DOHH2 (cell line): ENCODE data around the gene ADGRL3.

Experiments used
- H3F3A ChIP-seq: fragments of 200-600 bp; sonication (generic), shearing (Covaris generic); 2 replicates; pipeline ENCODE4 v1.6.0; 2016; ENCODE audit warnings: antibody characterized with exemption, mild to moderate bottlenecking; ENCODE audit not compliant: control insufficient read depth, insufficient read depth
- H3K27ac ChIP-seq: fragments of 200-600 bp; sonication (generic); 2 replicates; pipeline ENCODE4 v1.5.1; 2014; ENCODE audit warnings: low read depth, mild to moderate bottlenecking, low read length, moderate library complexity
- H3K27me3 ChIP-seq: fragments of 200-600 bp; sonication (generic); 2 replicates; pipeline ENCODE4 v1.6.1; 2014; ENCODE audit warnings: mild to moderate bottlenecking, low read length, mixed read lengths; ENCODE audit not compliant: control insufficient read depth
- H3K36me3 ChIP-seq: fragments of 200-600 bp; sonication (generic); 2 replicates; pipeline ENCODE4 v1.6.1; 2014; ENCODE audit warnings: mild to moderate bottlenecking, low read length, moderate library complexity, mixed read lengths; ENCODE audit not compliant: control insufficient read depth
- H3K4me1 ChIP-seq: fragments of 200-600 bp; sonication (generic); 2 replicates; pipeline ENCODE4 v1.6.1; 2014; ENCODE audit warnings: mild to moderate bottlenecking, low read length, mixed read lengths; ENCODE audit not compliant: control insufficient read depth
- H3K4me2 ChIP-seq: fragments of 200-600 bp; sonication (generic); 2 replicates; pipeline ENCODE4 v1.6.0; 2014; ENCODE audit warnings: mild to moderate bottlenecking, low read length, moderate library complexity
- H3K4me3 ChIP-seq: fragments of 200-600 bp; sonication (generic); 2 replicates; pipeline ENCODE4 v1.5.1; 2014; ENCODE audit warnings: mild to moderate bottlenecking, low read length, mixed read lengths
- H3K79me2 ChIP-seq: fragments of 200-600 bp; sonication (generic); 2 replicates; pipeline ENCODE4 v1.6.1; 2014; ENCODE audit warnings: mild to moderate bottlenecking, low read length, mixed read lengths; ENCODE audit not compliant: control insufficient read depth
- H3K9me2 ChIP-seq: fragments of 200-600 bp; sonication (generic); replicated peaks from 2 replicates; pipeline ENCODE4 v1.6.1; 2014; ENCODE audit warnings: mild to moderate bottlenecking, low read length, mixed read lengths; ENCODE audit not compliant: control insufficient read depth
- H3K9me3 ChIP-seq: fragments of 200-600 bp; sonication (generic); 2 replicates; pipeline ENCODE4 v1.6.1; 2014; ENCODE audit warnings: antibody characterized with exemption, low read length, mixed read lengths; ENCODE audit not compliant: control insufficient read depth, insufficient read depth
- H4K20me1 ChIP-seq: fragments of 200-600 bp; sonication (generic); 2 replicates; pipeline ENCODE4 v1.6.0; 2014; ENCODE audit warnings: low read depth, mild to moderate bottlenecking, antibody characterized with exemption, low read length, moderate library complexity; ENCODE audit not compliant: control insufficient read depth, insufficient read depth
- CTCF ChIP-seq: fragments of 200-600 bp; sonication (generic); IDR thresholded peaks from one replicate; pipeline ENCODE4 v1.5.1; 2014; ENCODE audit warnings: antibody characterized with exemption, mild to moderate bottlenecking, low read depth, low read length; ENCODE audit not compliant: poor library complexity, severe bottlenecking
- EZH2phosphoT487 ChIP-seq: fragments of 200-600 bp; sonication (generic); IDR thresholded peaks from 2 replicates; pipeline ENCODE4 v1.6.1; 2017; ENCODE audit warnings: borderline replicate concordance, mild to moderate bottlenecking, antibody characterized with exemption, low read length, moderate library complexity, mixed read lengths

Gene ADGRL3

DNA sequence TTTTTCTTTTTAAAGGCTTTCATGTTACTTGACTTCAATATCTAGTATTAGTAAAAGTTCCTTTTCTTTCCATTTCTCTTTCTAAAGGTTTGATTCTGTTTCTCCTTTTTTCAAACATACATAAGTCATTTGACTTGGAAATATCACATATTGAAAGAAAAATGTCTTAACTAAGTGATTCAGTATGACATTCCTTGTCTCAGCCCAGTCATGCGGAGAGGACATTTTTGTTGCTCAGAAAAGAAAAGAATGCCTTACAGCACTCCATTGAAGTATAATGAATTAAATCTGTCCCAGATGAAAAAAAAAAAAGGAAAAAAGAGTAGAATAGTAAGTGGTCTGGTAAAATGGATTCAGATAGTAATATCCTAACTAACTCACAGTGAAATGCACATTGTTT lies 466.1 kb downstream of the ADGRL3 start:
- Histone ChIP-seq H3K79me2 (no peaks in the 10 kb centered on the region), H3K27ac (no peak overlapping the region), H3K9me2 (no peaks in the 10 kb centered on the region), H3K27me3 (no peaks in the 10 kb centered on the region), H4K20me1 (no peaks in the 10 kb centered on the region), H3K4me3 (no peak overlapping the region), H3K9me3 (peaks cover 9% of the 10 kb centered on the region; the same call in 1 of the 2 replicates), H3K4me2 (no peak overlapping the region), H3F3A (no peaks in the 10 kb centered on the region), H3K4me1 (no peaks in the 10 kb centered on the region), H3K36me3 (no peaks in the 10 kb centered on the region)
- TF ChIP-seq EZH2phosphoT487: no peak
- TF ChIP-seq CTCF: no peak

DNA sequence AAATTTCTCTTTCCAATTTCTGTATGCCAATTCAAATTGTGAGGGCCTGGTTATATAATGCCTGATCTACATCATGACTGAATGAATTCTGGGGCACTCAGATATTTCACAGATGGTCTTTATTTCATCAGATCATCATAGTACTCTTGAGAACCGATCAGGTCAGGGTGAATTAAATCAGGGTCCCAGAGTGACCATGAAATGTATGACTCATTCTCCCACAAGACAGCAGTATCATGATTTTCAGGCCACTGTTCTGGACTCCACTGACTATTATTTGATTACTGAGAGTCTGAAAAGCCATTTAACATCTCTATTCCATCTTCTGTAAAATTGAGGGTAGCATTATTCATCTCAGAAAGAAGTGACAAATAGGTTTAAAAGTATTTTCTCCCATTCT lies 471.5 kb downstream of the ADGRL3 start:
- no peaks in the 10 kb centered on the region; the same call in 1 of the 2 replicates for H3K9me3 ChIP-seq
- H3K79me2 ChIP-seq: no peaks in the 10 kb centered on the region
- H3K4me1 ChIP-seq: no peaks in the 10 kb centered on the region
- H3K36me3 ChIP-seq: no peaks in the 10 kb centered on the region
- TF ChIP-seq CTCF (no peak), EZH2phosphoT487 (no peak)
- H3F3A ChIP-seq: no peaks in the 10 kb centered on the region
- H4K20me1 ChIP-seq: no peaks in the 10 kb centered on the region
- no peak overlapping the region for H3K27ac ChIP-seq
- no peak overlapping the region for H3K4me2 ChIP-seq
- H3K9me2 ChIP-seq: no peaks in the 10 kb centered on the region
- H3K4me3 ChIP-seq: no peak overlapping the region
- H3K27me3 ChIP-seq: no peaks in the 10 kb centered on the region

GRCh38 chr4:61675464-61675863 lies 475.3 kb downstream of the ADGRL3 start:
- Histone ChIP-seq H4K20me1 (no peaks in the 10 kb centered on the region), H3F3A (no peaks in the 10 kb centered on the region), H3K27ac (no peak overlapping the region), H3K4me2 (no peak overlapping the region), H3K79me2 (no peaks in the 10 kb centered on the region), H3K27me3 (no peaks in the 10 kb centered on the region), H3K9me2 (no peaks in the 10 kb centered on the region), H3K4me1 (no peaks in the 10 kb centered on the region), H3K36me3 (no peaks in the 10 kb centered on the region), H3K9me3 (no peaks in the 10 kb centered on the region; the same call in 1 of the 2 replicates), H3K4me3 (no peak overlapping the region)
- TF ChIP-seq EZH2phosphoT487: no peak
- no peak for TF ChIP-seq CTCF

DNA sequence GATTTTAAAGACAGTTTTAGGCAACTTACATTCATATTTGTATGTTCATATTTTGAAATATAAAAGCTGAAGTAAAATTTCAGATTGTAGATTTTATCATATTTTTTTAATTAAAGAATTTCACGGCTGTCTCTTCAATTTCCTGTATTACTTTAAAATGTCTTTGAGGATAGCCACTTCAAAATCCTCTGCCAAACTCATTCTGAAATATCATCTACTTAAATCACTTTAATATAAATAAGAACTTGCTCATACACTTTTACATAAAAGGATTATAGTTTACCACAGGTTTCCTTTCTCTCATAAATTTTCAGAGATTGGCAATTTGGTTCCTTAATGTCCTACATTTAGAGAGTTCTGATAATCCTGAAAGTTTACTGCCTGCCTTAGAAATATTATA lies 478.2 kb downstream of the ADGRL3 start:
- no peak overlapping the region for H3K4me2 ChIP-seq
- H3K9me2 ChIP-seq: no peaks in the 10 kb centered on the region
- no peaks in the 10 kb centered on the region for H4K20me1 ChIP-seq
- H3F3A ChIP-seq: no peaks in the 10 kb centered on the region
- H3K27ac ChIP-seq: no peak overlapping the region
- no peaks in the 10 kb centered on the region for H3K9me3 ChIP-seq
- no peak overlapping the region for H3K4me3 ChIP-seq
- no peaks in the 10 kb centered on the region for H3K4me1 ChIP-seq
- H3K79me2 ChIP-seq: no peaks in the 10 kb centered on the region
- no peaks in the 10 kb centered on the region for H3K36me3 ChIP-seq
- no peaks in the 10 kb centered on the region for H3K27me3 ChIP-seq
- TF ChIP-seq CTCF: no peak
- no peak for TF ChIP-seq EZH2phosphoT487
